GM21390 (cell line): ENCODE results near the gene PCDHA9.
"Not testable (repeated sequence)": the region's sequence is repeated elsewhere in the genome, so short reads cannot be mapped to it uniquely, and the experiment has no call there.

Experiments
- ATAC-seq: cut with Tn5 transposase; IDR thresholded peaks from one replicate; pipeline ENCODE4 v1.9.1; 2021; ENCODE audit not compliant: unreplicated experiment

PCDHA9 gene, protein sequence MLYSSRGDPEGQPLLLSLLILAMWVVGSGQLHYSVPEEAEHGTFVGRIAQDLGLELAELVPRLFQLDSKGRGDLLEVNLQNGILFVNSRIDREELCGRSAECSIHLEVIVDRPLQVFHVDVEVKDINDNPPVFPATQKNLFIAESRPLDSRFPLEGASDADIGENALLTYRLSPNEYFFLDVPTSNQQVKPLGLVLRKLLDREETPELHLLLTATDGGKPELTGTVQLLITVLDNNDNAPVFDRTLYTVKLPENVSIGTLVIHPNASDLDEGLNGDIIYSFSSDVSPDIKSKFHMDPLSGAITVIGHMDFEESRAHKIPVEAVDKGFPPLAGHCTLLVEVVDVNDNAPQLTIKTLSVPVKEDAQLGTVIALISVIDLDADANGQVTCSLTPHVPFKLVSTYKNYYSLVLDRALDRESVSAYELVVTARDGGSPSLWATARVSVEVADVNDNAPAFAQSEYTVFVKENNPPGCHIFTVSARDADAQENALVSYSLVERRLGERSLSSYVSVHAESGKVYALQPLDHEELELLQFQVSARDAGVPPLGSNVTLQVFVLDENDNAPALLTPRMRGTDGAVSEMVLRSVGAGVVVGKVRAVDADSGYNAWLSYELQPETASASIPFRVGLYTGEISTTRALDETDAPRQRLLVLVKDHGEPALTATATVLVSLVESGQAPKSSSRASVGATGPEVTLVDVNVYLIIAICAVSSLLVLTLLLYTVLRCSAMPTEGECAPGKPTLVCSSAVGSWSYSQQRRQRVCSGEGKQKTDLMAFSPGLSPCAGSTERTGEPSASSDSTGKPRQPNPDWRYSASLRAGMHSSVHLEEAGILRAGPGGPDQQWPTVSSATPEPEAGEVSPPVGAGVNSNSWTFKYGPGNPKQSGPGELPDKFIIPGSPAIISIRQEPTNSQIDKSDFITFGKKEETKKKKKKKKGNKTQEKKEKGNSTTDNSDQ

DNA sequence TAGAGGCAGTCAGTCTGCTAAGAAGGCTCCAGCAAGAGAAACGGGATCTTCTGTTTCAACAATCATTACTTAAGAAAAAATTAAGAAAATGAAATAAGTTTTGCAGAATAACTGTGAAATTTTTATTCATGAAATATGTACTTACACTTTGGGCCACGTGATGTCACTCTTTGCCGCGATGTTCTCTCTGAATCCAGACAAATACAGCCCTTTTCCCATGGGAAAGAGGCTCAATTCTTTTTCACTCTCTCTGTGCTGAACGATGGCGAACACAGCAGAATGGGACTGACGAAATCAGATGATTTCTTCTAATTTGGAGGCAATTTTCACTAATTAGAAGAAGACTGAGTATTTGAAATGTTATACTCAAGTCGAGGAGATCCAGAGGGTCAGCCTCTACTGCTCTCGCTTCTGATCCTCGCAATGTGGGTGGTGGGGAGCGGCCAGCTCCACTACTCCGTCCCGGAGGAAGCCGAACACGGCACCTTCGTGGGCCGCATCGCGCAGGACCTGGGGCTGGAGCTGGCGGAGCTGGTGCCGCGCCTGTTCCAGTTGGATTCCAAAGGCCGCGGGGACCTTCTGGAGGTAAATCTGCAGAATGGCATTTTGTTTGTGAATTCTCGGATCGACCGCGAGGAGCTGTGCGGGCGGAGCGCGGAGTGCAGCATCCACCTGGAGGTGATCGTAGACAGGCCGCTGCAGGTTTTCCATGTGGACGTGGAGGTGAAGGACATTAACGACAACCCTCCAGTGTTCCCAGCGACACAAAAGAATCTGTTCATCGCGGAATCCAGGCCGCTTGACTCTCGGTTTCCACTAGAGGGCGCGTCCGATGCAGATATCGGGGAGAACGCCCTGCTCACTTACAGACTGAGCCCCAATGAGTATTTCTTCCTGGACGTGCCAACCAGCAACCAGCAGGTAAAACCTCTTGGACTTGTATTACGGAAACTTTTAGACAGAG lies at the start of gene PCDHA9:
TSS of gene PCDHA9 (plus strand) at position 244 of the 964 bp plus-strand sequence. CDS start at position 358, 114 bp downstream.
- not testable (repeated sequence) for ATAC-seq

DNA sequence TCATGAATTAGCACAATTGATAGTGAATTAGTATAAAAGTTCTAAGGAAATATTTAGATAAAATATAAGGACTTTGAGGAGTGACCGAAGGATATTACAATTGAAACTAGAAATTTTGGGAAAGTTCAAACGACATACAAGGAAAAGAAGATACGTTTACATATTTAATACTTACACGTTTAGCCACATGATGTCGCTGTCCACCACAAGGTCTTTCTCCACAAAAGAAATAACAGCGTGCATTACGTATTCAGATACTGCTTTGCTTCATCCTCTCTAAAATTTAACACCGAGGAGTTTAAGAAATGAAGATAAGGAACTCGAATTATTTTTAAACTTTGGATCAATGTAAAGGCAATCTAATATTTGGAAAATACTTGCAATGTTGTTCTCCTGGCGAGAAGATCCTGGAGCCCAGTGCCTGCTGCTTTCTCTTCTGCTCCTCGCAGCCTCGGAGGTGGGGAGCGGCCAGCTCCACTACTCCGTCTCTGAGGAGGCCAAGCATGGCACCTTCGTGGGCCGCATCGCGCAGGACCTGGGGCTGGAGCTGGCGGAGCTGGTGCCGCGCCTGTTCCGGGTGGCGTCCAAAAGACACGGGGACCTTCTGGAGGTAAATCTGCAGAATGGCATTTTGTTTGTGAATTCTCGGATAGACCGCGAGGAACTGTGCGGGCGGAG lies 47.2 kb upstream of the PCDHA9 start, which contains the start of gene PCDHA3:
TSS of gene PCDHA3 (plus strand) at position 242 of the 678 bp plus-strand sequence.
- no peak for ATAC-seq

DNA sequence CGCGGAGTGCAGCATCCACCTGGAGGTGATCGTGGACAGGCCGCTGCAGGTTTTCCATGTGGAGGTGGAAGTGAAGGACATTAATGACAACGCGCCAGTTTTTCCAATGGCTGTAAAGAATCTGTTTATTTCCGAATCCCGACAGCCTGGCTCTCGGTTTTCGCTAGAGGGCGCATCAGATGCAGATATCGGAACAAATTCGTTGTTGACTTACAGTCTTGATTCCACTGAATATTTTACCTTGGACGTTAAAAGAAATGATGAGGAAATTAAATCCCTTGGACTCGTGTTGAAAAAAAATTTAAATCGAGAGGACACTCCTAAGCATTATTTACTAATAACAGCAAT lies 46.7 kb upstream of the PCDHA9 start:
- ATAC-seq = no peak

DNA sequence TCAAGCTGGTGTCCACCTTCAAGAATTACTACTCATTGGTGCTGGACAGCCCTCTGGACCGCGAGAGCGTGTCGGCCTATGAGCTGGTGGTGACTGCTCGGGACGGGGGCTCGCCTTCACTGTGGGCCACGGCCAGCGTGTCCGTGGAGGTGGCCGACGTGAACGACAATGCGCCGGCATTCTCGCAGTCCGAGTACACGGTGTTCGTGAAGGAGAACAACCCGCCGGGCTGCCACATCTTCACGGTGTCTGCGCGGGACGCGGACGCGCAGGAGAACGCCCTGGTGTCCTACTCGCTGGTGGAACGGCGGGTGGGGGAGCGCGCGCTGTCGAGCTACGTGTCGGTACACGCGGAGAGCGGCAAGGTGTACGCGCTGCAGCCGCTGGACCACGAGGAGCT lies 45.8 kb upstream of the PCDHA9 start:
- not testable (repeated sequence) for ATAC-seq

DNA sequence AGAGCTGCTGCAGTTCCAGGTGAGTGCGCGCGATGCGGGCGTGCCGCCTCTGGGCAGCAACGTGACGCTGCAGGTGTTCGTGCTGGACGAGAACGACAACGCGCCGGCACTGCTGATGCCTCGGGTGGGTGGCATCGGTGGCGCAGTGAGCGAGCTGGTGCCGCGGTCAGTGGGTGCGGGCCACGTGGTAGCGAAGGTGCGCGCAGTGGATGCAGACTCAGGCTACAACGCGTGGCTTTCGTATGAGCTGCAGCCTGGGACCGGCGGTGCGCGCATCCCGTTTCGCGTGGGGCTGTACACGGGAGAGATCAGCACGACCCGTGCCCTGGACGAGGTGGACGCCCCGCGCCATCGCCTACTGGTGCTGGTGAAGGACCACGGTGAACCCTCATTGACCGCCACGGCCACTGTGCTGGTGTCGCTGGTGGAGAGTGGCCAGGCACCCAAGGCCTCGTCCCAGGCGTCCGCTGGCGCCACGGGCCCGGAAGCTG lies 45.4 kb upstream of the PCDHA9 start:
- ATAC-seq = no peak

DNA sequence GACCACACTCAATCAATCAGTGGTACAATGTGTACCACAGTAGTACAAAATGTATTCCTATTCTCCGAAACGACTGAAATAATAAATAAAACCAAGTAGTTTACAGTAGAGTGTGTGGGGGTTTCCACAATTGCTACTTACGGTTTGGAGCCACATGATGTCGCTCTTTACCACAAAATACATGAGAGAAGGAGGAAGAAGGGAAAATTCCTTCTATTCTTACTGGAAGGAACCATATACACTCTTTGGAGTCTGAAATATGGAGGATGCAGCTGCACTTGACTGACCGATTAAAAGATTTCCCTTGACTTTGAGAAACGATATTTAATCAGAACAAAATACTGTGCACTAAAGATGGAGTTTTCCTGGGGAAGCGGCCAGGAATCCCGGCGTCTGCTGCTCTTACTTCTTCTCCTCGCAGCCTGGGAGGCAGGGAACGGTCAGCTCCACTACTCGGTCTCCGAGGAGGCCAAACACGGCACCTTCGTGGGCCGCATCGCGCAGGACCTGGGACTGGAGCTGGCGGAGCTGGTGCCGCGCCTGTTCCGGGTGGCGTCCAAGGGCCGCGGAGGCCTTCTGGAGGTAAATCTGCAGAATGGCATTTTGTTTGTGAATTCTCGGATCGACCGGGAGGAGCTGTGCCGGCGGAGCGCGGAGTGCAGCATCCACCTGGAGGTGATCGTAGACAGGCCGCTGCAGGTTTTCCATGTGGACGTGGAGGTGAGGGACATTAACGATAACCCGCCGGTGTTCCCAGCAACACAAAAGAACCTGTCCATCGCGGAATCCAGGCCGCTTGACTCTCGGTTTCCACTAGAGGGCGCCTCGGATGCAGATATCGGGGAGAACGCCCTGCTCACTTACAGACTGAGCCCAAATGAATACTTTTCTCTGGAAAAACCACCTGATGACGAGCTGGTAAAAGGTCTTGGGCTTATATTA lies 41.1 kb upstream of the PCDHA9 start, which contains the start of gene PCDHA4:
TSS of gene PCDHA4 (plus strand) at position 235 of the 942 bp plus-strand sequence.
- no peak for ATAC-seq

DNA sequence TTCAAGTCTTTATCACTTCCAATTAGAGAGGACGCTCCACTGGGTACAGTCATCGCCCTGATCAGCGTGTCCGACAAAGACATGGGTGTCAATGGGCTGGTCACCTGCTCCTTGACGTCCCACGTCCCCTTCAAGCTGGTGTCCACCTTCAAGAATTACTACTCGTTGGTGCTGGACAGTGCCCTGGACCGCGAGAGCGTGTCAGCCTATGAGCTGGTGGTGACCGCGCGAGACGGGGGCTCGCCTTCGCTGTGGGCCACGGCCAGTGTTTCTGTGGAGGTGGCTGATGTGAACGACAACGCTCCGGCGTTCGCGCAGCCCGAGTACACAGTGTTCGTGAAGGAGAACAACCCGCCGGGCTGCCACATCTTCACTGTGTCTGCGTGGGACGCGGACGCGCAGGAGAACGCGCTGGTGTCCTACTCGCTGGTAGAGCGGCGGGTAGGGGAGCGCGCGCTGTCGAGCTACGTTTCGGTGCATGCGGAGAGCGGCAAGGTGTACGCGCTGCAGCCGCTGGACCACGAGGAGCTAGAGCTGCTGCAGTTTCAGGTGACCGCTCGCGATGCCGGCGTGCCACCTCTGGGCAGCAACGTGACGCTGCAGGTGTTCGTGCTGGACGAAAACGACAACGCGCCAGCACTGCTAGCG lies 39.8 kb upstream of the PCDHA9 start:
- ATAC-seq = not testable (repeated sequence)

DNA sequence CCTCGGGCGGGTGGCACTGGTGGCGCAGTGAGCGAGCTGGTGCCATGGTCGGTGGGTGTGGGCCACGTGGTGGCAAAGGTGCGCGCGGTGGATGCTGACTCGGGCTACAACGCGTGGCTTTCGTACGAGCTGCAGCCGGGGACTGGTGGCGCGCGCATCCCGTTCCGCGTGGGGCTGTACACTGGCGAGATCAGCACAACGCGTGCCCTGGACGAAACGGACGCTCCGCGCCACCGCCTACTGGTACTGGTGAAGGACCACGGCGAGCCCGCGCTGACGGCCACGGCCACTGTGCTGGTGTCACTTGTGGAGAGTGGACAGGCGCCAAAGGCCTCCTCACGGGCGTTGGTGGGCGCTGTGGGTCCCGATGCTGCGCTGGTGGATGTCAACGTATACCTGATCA lies 39.3 kb upstream of the PCDHA9 start:
- no peak for ATAC-seq

DNA sequence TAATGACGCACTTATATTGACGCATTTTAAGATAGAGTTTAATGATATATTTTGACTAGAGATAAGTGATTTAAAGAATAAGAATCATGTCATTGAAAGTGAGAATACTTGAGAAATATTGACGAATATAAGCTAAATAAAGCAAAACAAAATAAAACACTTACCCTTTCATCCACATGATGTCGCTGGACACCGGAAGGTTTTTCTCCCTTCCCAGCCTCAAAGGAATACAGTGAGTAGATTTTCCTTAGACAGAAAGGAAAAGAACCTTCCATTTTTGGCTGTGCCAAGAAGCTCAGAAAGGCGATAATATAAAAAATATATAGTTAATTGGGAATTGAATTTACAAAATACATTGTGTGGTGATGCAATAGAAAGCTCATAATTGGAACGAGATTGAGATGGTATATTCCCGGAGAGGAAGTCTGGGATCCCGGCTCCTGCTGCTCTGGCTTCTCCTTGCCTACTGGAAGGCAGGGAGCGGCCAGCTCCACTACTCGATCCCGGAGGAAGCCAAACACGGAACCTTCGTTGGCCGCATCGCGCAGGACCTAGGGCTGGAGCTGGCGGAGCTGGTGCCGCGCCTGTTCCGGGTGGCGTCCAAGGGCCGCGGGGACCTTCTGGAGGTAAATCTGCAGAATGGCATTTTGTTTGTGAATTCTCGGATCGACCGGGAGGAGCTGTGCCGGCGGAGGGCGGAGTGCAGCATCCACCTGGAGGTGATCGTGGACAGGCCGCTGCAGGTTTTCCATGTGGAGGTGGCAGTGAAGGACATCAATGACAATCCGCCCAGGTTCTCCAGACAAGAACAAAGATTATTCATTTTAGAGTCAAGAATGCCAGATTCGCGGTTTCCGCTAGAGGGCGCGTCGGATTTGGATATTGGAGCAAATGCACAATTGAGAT lies 26.6 kb upstream of the PCDHA9 start, which contains the start of gene PCDHA5:
TSS of gene PCDHA5 (plus strand) at position 239 of the 906 bp plus-strand sequence.
- ATAC-seq = no peak

DNA sequence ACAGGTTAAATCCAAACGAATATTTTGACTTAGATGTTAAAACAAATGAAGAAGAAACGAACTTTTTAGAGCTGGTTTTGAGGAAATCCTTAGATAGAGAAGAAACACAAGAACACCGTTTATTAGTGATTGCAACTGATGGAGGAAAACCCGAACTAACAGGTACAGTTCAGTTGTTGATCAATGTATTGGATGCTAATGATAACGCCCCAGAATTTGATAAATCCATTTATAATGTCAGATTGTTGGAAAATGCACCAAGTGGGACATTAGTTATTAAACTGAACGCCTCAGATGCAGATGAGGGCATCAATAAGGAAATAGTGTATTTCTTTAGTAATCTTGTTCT lies 25.9 kb upstream of the PCDHA9 start:
- no peak for ATAC-seq

DNA sequence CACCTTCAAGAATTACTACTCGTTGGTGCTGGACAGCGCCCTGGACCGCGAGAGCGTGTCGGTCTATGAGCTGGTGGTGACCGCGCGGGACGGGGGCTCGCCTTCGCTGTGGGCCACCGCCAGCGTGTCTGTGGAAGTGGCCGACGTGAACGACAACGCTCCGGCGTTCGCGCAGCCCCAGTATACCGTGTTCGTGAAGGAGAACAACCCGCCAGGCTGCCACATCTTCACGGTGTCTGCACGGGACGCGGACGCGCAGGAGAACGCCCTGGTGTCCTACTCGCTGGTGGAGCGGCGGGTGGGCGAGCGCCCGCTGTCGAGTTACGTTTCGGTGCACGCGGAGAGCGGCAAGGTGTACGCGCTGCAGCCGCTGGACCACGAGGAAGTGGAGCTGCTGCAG lies 25.2 kb upstream of the PCDHA9 start:
- not testable (repeated sequence) for ATAC-seq

DNA sequence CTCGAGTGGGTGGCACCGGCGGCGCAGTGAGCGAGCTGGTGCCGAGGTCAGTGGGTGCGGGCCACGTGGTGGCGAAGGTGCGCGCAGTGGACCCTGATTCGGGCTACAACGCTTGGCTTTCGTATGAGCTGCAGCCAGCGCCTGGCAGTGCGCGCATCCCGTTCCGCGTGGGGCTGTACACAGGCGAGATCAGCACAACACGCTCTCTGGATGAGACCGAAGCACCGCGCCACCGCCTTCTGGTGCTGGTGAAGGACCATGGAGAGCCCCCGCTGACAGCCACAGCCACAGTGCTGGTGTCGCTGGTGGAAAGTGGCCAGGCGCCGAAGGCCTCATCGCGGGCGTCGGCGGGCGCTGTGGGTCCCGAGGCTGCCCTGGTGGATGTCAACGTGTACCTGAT lies 24.7 kb upstream of the PCDHA9 start:
- no peak for ATAC-seq

DNA sequence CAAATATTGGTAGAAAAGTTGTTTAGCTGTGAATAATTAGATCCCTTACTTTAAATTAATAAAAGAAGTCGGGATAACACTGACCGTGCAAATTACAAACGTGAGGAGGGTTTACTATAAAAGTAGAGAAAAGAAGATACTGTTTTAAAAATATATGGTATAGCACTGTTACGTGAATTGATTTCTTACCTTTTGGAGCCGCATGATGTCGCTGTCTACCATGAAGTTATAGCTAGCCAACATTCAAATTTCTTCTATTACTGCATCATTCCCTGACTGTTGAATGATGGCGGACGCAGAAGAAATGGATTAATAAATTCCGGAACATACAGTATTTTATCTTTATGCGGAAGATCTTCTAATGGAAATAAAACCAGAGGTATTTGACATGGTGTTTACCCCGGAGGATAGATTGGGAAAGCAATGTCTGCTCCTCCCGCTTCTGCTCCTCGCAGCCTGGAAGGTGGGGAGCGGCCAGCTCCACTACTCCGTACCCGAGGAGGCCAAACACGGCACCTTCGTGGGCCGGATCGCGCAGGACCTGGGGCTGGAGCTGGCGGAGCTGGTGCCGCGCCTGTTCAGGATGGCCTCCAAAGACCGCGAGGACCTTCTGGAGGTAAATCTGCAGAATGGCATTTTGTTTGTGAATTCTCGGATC lies 20.3 kb upstream of the PCDHA9 start, which contains the start of gene PCDHA6:
TSS of gene PCDHA6 (plus strand) at position 257 of the 658 bp plus-strand sequence. CDS start at position 389, 132 bp downstream.
- no peak for ATAC-seq

DNA sequence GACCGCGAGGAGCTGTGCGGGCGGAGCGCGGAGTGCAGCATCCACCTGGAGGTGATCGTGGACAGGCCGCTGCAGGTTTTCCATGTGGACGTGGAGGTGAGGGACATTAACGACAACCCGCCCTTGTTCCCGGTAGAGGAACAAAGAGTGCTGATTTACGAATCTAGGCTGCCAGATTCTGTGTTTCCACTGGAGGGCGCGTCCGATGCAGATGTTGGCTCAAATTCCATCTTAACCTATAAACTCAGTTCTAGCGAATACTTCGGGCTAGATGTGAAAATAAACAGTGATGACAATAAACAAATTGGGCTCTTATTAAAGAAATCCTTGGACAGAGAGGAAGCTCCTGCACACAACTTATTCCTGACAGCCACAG lies 19.8 kb upstream of the PCDHA9 start:
- no peak for ATAC-seq

DNA sequence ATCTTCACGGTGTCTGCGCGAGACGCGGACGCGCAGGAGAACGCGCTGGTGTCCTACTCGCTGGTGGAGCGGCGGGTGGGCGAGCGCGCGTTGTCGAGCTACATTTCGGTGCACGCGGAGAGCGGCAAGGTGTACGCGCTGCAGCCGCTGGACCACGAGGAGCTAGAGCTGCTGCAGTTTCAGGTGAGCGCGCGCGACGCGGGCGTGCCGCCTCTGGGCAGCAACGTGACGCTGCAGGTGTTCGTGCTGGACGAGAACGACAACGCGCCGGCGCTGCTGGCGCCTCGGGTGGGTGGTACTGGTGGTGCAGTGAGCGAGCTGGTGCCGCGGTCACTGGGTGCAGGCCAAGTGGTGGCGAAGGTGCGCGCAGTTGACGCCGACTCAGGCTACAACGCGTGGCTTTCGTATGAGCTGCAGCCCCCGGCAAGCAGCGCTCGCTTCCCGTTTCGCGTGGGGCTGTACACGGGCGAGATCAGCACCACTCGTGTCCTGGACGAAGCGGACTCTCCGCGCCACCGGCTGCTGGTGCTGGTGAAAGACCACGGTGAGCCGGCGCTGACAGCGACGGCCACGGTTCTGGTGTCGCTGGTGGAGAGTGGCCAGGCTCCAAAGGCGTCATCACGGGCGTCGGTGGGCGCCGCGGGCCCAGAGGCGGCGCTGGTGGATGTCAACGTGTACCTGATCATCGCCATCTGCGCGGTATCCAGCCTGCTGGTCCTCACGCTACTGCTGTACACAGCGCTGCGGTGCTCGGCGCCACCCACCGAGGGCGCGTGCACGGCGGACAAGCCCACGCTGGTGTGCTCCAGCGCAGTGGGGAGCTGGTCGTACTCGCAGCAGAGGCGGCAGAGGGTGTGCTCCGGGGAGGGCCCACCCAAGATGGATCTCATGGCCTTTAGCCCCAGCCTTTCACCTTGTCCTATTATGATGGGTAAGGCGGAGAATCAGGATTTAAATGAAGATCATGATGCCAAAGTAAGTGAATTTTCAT lies 18.4 kb upstream of the PCDHA9 start:
- not testable (repeated sequence) for ATAC-seq
